Fibroblast of gingiva (primary cell): ENCODE results near the gene PSAPL1.
A peak's percentile ranks its signal among the peaks of the same experiment; 100 is the strongest.

Source experiments
- DNase-seq: peaks from one replicate; pipeline ENCODE4 v3.0.0-alpha.2; 2011; ENCODE audit warnings: low read depth

PSAPL1 gene

GRCh38 chr4:7396186-7396910, 38.4 kb downstream of the PSAPL1 start:
- no peak for DNase-seq

GRCh38 chr4:7395645-7396044, 39.1 kb downstream of the PSAPL1 start:
- DNase-seq, result no peak

DNA sequence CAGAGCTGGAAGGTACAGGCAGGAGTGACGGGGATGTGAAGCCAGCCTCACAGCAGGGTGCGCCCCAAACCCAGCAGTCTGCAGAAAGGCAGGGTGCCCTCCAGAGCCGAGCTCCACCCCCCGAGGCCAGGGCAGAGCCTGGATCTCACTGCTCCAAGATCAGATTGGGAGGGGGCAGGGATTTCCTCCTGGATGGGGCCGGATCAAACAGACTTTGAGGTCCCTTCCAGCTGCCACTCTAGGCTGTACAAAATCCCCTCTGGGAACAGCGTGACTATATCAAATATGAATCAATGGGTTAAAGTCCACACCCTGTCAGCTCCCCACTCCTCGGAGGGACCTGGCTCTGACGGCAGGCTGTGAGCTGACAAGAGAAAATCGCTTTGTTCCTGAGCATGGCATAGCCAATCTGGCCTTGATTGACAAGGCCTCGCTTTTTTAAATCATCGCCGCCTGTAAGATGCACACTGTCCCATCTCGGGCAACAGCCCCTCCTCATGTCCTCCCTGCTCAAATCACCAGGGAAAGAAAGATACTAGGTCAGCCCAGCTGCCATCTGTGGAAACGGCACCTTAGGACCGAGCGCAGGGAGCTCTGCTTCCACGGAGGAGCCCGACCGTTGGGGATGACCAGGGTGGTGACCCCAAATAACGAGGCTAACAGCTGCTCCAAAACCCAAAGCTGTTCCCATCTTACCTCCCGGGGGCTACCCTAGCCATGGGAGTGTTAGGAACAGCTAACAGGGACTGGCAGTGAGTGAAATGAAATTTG, 39.9 kb downstream of the PSAPL1 start:
- no peak for DNase-seq

DNA sequence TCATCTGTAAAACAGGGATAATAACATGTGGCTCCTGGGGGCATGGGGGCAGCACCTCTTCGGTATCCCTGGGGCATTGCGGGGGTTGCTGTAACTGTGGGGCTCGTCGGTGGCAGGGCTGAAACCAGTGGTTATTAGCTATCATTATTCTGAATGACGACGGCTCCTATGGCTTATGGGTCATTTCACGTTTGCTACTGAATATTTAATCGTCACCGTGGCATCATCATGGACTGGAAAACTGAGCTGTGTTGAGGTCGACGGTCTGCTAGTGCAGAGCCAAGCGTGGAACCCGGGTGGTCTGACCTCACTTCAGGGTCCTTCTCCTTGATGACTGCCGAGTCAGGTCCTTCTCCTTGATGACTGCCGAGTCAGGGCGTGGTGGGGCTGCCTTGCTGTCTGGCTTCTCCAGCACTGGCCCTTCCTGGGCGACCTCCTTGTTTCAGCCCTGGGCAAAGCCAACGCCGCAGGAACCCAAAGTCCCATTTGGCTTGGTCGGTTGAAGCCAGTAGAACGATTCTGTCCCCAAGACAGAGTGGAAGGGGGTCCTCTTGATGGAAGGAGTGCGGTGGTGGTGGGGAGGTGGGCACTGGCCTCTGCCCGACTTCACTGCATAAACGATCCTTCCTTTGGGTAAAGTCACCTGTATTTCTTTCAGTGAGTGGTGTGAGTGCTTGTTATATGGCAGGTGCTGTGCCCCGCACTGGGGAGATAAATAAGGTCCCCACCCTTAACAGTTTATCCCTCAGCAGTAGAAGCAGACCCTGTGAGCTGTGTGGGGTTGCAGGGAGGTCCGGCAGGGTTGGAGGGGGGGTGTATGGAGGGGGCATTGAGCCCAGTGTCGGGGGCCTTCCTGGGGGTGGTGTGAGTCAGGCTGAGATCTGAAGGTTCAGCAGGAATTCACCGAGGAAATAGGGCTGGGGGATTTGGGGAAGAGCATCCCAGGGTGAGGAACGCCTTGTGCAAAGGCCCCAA, 40.8 kb downstream of the PSAPL1 start:
- no peak for DNase-seq

DNA sequence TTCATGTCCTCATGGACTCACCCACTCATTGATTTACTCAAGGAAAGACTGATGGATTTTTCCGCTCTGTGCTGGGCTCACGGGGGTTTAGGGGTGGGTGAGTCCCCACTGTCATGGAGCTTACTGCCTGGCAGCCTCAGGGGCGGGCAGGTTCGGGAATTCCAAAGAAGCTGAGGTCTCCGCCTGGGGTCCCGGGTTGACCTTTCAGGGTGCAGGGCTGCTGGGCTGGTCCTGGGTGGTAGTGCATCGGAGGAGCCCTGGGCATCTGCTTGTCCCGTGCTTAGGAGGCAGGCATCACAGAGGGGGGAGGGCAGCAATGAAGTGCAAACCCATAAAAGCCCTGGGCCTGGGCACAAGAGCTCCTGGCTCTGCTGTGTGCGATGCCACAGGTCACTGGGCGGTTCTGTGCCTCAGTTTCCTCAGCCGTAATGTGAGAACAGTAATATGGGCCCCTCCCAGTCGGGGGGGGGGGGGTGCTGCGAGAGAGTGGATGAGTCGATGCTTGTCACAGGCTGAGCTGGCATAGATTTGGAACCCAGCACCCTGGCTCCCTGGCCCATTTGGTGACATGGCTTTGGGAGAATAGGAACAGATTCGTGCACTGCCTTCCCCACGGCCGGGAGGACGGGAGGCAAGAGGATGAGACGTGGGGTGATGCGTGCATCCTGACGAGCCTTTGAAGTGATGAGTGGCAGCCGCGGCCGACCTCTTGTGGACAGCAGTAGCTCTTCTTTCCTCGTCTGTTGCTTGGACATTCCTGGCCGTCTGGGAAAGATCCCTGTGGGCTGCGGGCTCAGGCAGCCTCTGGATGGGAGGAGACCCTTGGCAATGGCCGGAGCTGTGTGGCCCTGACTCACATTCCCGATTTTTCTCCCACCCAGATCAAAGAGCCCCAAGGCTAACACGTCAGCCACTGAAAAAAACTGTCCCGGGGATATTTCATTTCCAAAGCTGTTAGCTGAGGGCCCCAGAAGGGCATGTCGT, 42.0 kb downstream of the PSAPL1 start:
- peak; percentile 10 for DNase-seq

GRCh38 chr4:7391637-7392437, 42.9 kb downstream of the PSAPL1 start:
- DNase-seq, result no peak

- no peak for DNase-seq
Observed at GRCh38 chr4:7390906-7391636, 43.7 kb downstream of the PSAPL1 start.

DNA sequence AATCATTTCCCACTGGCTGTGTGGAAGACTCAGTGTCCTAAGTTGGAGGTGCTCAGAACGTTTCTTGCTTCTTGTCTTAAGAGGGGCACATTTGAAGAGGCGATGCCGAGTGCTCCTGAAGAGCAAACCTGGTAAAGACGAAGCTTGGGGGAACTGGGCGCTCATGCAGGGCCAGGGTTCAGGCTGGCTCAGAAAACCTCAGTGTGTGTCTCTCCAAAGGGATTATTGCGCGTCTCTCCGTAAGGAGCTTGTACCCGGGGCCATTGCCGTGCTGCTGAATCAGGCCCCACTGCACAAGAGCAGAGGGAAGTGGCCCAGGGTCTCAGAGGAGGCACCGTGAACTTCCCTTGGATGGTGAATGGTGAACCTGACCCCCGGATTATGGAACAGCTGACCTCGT, 44.4 kb downstream of the PSAPL1 start:
- DNase-seq, result no peak

GRCh38 chr4:7389719-7390118, 45.0 kb downstream of the PSAPL1 start:
- no peak for DNase-seq

DNA sequence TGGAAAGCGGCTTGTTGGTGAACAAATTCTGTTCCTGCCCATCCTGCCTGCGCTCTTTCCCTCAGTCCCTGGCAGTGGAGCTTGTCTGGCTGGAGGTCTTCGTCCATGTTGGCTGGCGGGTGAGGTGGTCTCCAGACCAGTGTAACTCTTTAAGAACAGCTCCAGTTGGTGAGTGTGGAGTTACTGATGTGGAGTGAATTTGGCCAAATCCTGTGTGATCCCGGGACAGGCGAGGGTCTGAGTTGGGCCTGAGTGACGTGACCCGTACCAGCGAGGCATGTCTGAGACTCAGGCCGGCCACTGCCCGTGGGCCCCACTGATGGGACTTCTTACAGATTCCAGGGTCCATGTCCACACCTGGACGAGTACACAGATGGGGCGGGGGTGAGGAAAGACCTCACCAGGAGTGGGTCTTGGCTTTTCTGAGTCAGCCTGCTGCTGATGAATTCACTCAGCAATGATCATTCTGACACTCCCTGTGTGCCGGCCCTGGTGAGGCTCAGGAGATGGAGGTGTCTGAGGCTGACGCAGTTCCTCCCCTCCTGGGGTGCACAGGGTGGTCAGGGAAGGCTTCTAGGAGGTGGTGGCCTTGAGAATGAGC, 45.5 kb downstream of the PSAPL1 start:
- DNase-seq, result no peak

GRCh38 chr4:7388627-7389026, 46.1 kb downstream of the PSAPL1 start:
- no peak for DNase-seq

GRCh38 chr4:7387925-7388324, 46.8 kb downstream of the PSAPL1 start:
- DNase-seq, result no peak

DNA sequence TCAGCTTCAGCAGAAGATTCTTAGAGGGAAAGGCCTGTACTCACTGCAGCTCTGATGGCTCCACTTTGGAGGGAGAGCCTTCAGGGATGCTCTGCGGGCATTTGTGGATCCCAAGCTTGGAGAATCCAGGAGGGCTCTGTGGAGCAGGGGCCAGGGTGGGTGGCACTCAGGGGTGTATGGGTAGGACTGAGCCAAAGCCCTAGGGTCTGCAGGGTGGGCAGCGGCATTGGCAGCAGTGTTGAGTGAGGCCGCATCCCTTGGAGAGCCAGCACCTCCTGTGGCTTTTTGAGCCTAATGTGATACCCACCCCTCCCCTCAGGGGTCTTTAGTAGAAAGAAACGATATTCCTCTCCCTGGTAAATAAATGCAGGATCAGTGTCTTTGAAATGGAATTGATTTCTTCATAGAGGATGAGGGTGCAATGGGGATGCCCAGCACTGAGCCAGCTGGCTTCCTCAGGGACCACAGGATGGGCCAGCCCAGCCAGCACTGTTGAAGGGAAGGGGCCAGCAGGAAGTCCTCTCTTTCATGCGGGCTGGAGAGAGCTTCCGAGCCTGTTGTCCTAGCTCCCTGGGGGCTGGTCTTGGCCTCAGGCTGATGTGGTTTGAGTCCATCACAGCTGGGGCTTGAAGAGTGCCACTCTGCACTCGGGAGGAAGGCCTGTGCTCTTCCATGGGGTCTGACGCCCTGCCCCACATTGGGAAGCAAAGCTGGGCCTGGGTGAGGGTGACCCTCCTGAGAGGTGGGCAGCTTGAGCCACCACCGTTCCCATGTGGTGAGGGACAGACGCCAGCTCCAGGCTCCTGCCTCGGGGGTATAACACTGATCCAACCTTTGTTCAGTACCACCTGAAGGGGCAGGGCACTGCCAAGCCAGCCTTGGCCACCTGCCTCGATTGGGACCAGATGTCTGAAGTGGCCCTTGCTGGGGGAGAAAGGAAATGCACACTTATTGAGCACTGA, 49.5 kb downstream of the PSAPL1 start:
- no peak for DNase-seq

DNA sequence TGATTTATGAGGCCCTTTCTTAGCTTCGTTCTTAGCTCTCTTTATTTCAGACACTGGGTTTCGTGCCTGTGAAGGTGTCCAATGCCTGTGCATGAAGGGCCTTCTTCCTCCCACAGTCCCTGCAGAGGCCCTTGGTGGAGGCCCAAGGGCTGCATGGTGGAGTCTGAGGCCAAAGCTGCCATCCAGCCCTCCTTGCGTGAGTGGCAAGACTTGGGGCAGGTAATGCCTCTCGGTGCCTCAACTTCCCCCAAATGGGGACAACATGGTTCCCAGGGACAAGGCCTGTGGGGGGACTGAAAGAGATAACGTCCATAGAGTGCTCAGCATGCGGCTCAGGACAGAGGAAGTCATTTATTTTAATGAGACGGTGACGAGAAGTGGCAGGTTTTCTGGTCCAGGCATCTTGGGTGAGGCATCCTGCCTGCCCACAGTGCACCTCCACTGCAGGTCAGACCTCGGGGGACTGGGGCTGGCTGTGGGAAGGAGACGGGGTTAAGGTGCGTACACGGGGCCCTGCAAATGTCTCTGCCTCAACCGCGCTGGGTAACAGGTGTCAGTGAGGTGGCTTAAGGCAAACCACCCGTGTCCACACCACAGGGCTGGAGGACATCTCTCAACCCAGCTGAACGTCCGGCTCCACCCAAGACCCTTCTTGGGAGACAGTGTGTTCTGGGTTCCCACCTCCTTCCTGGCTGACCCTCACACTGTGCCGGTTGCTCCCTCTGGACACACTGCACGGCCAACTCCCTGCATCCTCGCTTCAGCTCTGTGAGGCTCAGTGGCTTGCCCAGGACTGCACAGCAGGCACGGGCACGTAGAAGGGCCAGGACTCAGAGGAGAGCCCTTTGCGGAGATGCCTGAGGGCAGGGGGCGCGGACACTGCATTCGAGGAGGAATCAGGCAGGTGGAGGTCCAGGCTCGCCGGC, 50.5 kb downstream of the PSAPL1 start:
- no peak for DNase-seq

DNA sequence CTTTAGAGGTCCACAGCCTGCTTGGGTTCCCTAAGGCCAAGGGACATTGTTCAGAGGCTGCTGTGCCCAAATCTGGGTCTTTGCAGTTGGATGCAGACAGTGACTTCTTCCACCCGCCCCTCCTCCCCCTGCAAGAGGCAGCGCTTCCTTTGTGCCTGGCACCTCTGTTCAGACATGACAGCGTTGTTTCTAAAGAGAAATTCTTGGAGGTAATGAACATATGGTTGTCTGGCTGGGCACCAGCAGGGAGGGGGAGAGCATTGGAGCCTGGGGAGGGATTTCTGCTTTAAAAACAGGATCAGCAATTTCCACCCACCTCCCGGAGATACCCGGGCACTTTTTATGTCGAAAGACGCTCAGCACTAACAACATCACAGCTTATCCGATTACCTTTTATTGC, 51.5 kb downstream of the PSAPL1 start:
- DNase-seq, result no peak

DNA sequence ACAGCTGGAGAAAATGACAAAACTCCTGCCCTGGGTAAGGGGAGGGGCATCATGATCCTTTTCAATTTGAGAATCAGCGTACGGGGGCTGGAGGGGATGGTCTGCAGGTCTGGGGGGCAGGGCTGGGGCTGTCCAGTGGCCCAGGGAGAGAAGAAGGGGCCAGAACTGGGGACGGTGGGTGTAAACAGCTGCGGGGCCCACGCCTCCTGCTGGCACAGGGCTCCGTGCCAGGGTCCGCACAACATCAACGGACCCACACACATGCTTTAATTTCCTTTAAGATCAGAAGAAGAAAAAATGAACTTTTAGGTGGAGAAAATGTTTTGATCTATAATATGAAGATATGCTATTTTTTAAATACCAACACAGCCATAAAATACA, 52.1 kb downstream of the PSAPL1 start:
- no peak for DNase-seq
